Fibroblast of skin of right quadriceps (primary cell): Measurements from ENCODE around the gene HSH2D.
"Not testable (repeated sequence)": the region's sequence is repeated elsewhere in the genome, so short reads cannot be mapped to it uniquely, and the experiment has no call there.

Experiments used
- DNase-seq: peaks from one replicate; pipeline ENCODE4 v3.0.0-alpha.2; 2013

HSH2D gene, protein sequence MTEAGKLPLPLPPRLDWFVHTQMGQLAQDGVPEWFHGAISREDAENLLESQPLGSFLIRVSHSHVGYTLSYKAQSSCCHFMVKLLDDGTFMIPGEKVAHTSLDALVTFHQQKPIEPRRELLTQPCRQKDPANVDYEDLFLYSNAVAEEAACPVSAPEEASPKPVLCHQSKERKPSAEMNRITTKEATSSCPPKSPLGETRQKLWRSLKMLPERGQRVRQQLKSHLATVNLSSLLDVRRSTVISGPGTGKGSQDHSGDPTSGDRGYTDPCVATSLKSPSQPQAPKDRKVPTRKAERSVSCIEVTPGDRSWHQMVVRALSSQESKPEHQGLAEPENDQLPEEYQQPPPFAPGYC

DNA sequence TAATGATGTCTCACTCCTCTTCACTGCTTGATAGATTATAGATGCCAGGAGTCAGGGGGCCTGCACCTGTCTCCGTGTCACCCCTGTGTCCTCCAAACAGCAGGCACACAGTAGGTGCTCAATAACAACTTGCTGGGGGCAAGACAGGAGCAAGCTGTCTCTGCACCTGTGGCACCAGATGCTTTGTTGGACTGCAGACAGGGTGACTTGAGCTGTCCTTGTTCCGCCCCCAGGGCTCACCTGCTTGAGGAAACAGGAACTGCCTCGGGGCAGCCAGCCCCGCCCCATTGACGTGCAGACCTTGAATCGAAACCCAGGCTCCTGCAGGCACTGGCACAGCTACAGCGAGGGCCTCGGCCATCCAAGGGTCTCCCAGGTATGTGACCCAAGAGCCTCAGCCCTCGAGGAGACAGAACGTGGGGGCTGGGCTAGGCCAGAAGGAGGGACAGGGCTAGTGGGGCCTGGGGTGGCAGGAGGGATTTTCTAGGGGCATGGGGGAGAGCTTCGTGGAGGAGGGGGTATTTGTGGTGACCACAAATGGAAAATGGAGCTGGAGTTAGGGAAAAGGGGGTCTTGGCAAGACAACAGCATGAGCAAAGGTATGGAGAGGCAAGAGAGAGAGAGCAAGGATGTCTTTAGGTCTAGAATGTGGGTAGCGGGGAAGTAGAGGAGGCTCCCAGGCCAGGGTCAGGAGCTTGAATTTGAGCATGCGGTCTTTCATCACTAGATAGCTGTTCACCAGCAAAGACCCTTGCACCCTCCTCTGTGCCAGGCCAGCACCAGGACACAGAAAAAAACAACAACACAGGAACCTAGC is at the start of gene HSH2D:
Gene HSH2D, plus strand, starts transcription at position 287 of the 817 bp plus-strand sequence. CDS start 5,066 bp downstream, outside the sequence.
- DNase-seq = no peak

DNA sequence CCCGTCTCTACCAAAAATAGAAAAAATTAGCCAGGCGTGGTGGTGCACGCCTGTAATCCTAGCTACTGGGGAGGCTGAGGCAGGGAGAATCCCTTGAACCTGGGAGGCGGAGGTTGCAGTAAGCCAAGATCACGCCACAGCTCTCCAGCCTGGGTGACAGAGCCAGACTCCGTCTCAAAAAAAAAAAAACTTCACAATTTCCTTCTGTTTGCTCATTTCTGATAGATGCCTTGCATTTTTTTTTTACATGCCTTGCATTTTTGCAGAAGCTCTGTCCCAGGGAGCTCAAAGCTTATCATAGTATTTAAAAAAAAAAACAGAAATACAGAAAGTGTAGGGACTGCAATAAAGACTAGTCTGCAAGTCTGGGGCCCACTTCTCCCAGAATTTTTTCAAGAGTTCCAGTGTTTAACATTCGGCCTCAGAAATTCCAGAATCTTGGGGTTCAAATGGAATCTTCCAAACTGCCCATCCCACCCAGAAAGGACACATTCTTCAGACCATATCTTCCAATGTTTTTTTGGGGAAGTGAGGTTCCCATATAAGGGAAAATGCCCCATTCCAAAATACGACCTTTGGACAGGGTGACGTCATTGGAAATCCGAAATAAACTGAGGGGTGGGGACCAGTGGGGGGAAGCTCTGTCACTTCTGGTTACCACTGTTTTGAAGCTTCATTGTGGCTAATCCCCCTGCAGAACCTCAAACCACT is 49.0 kb upstream of the HSH2D start:
- peak; percentile 67 for DNase-seq

DNA sequence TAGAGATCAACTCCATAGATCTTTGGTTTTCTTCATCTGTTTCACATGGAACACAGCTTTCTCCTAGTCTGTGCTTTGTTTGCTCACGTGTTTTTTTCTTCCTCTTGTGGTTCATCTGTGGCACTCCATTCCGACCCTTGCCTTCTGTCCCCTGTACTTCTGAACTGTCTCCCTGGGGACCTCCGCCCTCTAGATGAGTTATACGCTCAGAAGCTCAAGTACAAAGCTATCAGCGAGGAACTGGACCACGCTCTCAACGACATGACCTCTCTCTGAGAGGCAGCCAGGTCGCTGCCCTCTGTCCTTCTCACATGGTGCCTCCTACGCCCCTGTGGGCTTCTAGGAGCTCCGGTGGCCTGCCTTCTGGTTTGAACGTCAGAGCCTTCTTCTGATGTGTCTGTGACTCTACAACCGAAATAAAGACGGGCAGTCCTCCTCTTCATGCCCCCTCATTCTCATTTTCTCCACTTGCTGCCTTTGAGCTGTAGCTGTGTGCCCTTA is 48.4 kb upstream of the HSH2D start:
- no peak for DNase-seq

DNA sequence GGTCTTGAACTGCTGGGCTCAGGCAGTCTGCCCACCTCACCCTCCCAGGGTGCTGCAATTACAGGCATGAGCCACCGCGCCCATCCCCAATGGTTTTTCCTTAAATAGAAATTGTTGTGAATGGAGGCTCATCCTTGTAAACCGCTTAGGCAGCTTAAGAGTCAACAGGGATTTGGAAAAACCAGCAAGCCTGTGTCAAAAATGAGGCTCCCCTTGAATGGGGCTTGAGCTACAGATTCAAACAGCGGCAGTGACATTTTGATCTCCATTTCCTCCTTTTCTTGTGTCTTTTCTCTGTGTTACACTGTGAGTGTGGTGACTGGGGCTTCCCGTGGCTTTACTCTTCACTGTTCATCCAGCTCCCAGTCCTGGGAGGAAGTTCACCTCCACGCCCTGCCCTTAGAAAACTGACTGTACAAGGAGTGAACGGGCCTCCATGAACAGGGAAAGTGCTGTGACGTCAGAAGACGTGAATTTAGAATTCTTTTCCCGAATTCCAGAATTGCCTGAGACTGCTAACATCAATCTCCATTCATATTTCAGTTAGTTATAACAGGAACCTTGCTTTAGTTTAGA is 47.1 kb upstream of the HSH2D start:
- no peak for DNase-seq

DNA sequence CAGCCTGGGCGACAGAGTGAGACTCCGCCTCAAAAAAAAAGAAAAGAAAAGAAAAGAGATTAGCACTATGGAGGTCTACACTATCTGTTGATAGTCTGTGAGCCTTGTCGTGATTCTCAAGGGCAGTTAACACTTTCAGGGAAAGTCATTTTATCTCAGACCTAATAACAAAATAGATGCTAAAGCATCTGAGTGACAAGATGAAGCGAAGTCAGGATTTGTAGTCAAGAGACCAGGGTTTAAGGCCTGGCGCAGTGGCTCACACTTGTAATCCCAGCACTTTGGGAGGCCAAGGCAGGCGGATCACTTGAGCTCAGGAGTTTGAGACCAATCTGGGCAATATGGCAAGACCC is 45.1 kb upstream of the HSH2D start:
- no peak for DNase-seq

DNA sequence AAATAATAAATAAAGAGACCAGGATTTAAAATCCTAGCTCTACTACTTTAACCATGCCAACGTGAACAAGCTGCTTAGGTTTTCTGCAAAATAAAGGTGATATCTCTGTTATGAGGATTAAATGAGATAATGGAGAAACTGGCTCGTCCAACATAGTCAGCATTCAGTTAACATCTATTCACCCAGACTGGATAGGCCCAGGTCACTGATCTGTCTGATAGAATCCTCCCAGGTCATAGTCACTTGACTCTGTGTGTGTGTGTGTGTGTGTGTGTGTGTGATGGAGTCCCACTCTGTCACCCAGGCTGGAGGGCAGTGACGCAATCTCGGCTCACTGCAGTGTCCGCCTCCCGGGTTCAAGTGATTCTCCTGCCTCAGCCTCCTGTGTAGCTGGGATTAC is 44.7 kb upstream of the HSH2D start:
- DNase-seq = no peak

DNA sequence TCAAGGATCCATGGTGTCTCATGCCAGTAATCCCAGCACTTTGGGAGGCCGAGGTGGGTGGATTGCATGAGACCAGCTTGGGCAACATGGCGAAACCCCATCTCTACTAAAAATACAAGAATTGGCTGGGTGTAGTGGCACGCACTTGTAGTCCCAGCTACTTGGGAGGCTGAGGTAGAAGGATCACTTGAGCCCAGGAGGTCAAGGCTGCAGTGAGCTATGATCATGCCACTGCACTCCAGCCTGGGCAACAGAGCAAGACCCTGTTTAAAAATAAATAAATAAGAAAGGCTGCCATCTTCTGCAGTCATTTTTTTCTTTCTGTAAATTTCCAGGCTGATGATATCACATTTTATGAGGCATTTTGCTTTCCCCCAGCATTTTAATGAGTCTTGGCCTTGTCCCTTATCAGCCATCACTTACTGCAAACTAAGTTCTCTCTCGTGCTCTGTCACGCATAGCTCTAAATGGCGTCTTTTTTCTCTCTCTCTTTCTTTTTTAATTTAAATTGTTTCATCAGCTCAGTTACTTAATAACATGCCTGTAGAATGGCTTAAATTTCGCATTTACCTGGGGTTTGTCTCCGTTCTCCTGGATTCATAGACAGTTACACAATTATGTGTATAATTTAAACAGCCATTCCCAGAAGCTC is 44.0 kb upstream of the HSH2D start:
- not testable (repeated sequence) for DNase-seq

DNA sequence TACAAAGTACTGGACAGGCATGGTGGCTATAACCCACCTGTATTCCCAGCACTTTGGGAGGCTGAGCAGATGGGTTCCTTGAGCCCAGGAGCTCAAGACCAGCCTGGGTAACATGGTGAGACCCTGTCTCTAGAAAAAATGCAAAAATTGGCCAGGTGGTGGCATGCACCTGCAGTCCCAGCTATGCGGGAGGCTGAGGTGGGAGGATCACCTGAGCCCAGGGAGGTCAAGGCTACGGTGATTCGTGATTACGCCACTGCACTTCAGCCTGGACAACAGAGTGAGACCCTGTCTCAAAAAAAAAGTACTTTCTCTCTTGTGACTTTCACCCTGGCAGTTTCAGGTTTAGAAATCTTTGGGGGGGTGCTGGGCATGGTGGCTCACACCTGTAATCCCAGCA is 43.0 kb upstream of the HSH2D start:
- no peak for DNase-seq

DNA sequence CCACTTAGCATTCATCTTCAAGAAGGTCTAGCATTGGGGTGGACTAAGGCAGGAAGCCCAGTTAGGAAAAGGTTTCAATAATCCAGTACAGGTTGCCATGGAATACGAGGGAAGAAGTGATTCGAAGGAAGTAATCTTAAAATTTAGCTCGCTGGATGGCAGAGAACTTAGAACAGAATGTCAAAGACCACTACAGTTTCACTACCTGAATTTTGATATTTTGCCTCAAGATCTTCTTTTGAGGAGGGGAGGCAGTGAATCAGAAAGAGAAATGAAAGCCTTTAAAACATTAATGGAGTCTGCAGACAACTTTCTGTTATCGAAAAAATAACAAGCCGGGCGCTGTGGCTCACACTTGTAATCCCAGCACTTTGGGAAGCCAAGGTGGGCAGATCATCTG is 38.8 kb upstream of the HSH2D start:
- DNase-seq = no peak

DNA sequence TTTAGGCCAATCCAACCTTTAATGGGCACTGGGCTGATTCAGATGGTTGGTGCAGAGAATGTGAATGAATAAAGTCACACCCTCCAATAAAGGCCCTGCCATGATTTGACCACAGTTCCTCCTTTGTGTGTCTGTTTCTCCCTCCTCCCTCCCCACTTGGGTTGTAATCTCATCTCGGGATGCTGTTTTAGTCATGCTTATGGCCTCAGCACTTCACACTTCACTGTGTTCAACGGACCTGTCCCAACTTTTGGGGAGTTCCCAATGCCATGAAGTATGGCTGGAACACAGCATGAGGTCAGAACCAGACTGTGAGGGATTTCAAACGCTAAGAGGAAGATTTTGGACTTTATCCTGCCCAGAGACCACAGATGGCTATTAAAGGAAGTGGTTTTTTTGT is 37.4 kb upstream of the HSH2D start:
- DNase-seq = no peak

DNA sequence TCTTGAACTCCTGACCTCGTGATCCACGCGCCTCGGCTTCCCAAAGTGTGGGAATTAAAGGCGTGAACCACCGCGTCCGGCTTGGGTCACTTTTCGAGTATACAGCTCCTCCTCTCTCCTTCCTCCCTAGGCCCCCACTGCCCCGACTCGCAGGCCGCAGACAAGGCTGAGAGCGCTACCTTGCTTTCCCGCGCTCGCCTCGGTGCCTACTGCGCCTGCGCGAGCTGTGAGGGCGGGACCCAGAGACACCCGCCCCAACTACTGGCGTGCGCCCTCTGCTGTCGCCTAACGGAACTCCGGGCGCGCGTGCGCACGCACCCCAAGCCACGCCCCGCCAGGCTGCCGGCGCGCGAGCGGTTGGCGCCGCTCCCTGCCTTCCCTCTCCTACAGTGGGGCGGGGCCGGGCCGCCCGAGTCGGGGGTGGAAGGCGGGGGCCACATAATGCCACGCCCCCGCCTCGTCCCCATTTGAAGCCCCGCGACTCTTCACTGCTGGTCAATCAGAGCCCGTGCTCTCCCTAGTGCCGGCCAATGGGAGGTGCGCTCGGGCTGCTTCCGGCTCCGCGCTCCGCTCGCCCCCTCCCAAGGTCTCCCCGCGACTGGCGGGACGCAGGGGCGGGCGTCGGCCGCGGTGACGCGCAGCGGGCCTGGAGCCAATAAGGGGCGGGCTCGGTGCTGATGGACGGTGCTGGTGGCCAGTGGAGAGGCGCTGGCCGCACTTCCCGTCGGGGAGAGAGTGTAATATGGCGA is 32.2 kb upstream of the HSH2D start, which contains the start of gene RAB8A:
Gene RAB8A, plus strand, starts transcription at position 730 of the 749 bp plus-strand sequence. Its CDS starts 13 bp downstream, at position 743.
- DNase-seq = peak; percentile 100

DNA sequence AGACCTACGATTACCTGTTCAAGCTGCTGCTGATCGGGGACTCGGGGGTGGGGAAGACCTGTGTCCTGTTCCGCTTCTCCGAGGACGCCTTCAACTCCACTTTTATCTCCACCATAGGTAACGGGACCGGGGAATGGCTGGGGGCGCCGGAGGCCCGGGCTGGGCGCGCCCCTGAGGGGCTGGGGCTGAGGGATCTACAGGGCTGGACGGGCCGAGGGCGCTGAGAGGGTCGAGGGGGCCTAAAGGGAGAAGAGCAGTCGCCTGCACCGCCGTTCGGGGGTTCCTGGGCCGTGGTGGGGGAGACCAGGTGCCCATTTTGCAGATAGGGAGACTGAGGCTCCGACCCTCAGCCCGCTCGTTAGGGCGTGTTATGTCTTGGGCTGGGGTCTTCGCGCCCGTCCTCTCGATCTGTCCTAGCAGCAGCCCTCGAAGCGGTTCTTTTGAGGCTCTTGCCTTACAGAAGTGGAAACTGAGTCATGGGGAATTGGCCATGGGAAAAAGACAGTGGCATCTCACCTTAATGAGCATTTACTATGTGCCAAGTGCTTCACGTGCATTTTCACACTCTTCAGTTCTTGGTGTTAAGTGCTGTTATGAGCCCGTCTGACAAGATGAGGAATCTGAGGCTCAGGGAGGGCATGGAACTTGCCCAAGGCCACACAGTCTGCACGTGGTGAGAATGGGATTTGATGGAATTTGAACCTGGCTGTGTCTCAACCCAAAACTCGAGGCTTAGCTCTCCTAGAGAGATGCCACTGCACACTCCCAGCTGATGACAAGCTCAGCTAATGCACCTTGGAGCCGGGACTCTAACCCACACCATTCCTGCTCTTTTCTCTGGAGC is 31.4 kb upstream of the HSH2D start:
- DNase-seq = no peak

DNA sequence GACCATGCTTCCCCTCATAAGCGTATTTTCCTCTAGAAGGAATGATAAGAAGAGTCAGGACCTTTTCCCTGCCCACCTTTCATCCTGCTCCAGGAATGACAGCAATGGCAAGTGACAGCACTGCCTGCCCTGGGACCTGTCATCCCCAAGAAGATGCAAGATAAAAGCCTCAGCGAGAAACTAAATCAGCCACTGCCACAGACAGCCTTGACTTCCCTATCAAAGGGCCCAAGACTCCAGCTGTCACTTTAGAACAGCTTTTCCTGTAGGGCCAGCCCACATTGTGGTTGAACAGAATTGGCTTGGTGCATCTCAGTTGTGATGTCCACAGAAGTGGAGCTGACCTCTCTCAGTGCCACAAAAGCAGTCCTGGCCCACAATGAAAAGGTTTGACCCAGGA is 30.7 kb upstream of the HSH2D start:
- no peak for DNase-seq

DNA sequence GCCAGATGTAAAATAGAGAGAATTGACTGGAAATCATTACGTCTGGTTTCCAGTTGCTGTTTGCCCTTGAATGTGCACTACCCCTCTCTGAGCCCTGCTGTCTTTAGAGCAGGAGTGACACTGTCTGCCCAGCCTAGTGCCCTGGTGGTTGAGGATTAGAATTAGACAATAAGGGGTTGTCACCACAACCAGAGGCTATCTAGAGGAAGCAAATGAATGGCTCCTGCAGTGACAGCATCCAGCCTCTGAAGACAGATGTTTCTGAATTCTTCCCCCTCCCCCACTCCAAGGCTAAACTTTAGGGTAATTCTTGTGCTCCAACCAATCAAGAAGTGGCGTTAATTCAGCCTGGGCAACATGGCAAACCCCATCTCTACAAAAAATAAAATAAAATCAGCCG is 29.8 kb upstream of the HSH2D start:
- no peak for DNase-seq

DNA sequence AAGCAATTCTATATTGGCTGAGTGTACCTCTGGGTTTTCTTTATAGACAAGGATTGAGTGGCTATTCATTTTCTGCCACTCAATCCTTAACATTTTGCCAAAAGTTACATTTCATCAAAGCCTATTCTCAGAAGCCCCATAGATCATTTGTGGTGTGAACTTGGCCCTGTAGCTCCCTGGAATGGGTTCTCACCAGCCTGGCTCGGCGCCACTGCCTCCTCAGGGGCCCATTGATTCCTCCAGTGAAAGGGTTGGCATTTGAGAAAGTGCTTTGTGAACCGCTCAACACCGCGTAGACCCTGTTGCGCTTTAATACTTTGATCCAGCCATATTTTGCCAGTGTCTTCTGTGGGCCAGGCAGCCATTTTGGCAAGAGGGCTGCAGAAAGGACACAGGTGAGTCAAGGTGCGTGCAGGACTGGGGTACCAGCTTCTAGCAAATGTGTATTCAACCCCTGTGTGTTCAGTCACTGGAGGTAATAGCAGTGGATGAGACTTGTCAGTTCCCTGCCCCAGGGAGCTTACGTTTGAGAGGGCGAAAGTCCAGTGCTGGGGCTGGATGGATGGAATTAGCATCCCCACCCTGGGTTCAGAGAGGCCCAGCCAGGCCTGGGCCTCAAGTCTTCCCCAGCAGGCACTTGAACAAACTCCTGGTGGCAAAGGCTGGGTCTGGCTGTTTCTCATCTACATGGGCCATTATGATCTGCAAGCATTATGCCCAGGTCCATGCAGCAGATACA is 28.0 kb upstream of the HSH2D start:
- no peak for DNase-seq

DNA sequence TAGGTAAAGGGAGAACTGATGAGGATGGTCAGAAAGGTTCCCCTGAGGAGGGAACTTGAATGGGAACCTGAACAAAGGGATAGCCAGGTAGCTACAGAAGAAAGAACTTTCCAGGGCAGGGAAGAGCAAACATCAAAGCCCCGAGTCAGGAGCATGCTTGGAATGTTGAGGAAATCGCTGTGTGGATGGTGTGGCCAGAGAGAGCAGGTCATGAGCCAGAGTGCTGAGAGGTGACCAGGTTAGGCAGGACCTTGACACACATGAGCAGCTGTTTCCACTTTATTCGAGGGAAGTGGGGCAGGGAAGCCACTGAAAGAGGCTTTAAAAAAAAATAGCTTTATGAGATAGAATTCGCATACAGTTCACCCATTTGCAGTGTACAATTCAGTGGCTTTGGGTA is 27.4 kb upstream of the HSH2D start:
- DNase-seq = no peak

DNA sequence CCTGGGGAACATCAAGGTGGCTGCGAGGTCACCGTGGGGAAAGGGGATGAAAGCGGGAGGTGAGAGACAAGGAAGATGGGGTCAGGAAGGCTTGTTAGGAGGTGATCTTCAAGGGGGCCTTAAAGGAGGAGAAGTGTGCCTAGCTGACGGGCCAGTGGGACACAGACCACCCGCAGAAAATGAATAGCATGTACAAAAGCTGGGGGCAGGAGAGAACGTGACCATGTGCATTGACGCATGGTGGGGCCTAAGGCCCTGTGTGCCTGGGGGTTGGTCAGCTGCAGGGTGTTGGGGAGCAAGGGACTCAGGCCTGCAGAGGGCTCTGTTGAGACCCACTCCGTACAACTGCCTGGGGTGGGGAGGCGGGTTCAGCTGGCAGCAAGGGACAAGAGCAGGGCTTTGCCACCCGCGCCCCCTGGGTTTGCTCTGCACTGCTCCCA is 25.9 kb upstream of the HSH2D start:
- DNase-seq = no peak

DNA sequence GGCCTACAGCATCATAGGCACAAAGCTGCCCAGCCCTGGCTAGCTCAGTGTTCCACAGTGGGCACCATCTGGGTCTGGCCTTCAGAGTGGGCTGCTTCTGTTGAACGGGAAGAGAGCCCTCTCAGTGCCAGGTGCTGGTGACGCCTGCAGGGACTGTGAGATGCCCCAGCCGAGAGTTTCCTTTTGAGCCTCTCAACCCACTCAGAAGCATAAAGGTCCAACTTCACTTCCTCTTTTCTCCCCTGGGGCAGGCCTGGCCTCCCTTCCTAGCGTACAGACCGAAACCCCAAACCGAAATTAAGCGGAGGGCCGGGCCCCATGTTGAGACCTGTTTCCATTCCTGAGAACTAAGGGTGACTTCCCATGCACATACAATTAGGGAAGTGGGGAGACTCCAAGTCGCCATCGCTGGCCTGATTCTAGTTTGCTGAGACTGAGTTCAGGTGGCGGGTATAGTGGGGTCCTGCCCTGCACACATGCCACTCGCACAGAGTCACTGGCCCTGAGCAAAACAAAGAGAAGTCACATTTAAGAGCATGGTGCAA is 24.9 kb upstream of the HSH2D start:
- no peak for DNase-seq

DNA sequence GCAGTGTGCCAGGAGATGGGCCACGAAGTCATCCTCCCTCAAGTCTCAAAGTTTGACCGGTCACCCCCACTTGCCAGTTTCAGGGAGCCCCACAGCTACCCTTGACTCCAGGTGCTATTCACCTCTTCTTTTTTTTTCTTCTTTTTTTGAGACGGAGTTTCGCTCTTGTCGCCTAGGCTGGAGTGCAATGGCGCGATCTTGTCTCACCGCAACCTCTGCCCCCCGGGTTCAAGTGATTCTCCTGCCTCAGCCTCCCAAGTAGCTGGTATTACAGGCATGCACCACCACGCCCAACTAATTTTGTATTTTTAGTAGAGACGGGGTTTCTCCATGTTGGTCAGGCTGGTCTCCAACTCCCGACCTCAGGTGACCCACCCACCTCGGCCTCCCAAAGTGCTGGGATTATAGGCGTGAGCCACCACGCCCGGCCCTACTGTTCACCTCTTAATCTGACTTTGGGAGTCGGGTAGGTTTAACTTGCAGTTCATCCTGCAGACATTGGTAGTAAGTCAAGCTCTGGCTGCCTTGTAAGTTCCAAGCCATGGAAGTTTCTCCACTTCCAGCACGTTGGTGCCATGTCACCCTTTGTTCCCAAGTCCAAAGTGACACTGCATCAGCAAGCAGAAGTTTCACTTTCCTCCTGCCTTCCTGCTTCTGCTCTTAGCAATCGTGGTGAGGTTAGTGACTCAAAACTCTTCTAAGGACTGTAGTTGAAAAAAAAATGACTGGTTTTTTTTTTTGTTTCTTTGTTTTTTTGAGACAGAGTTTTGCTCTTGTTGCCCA is 24.2 kb upstream of the HSH2D start:
- DNase-seq = not testable (repeated sequence)
